T-cell (primary cell): ENCODE measurements around the gene PDXP. TPM values are rescaled to one million over a fixed set of nuclear protein-coding genes. Genes with fewer than 3 reads are reported as not detected.
A peak's percentile ranks its signal among the peaks of the same experiment; 100 is the strongest.

ENCODE experiments used
- ATAC-seq, 4 experiments: fragments of 200-7000 bp in 3 of 4; fragments of 150-1000 bp in 1 of 4; cut with Tn5 transposase; replicated peaks in 1 of 4; 1 replicate in 3 of 4; 2 replicates in 1 of 4; pipeline ENCODE4 v1.10.0; 2021; ENCODE audit warnings: moderate library complexity in 3 of 4, mild to moderate bottlenecking in 2 of 4, moderate number of reproducible peaks in 1 of 4
- CTCF ChIA-PET, 2 donors: fragments of 300-600 bp; sonication (Branson Sonifier 250); formaldehyde crosslinking; loops; one replicate each; lab custom pipeline; 2022; ENCODE audit warnings: antibody characterized with exemption in 2 of 2; lab: Charles Lee
- POLR2A ChIA-PET, 2 donors: fragments of 300-600 bp; sonication (Branson Sonifier 250); formaldehyde crosslinking; loops; one replicate each; lab custom pipeline; 2022; ENCODE audit warnings: antibody characterized with exemption in 2 of 2; lab: Charles Lee
- DNase-seq, 35 experiments: peaks; one replicate each; pipeline versions ENCODE4 v3.0.0 to v3.0.0-alpha.2; 2013 to 2023
- H3K27ac ChIP-seq: one replicate; pipeline ENCODE4 v1.5.1; 2013; ENCODE audit warnings: low read length
- H3K27me3 ChIP-seq, 2 experiments: replicated peaks in 1 of 2; 1 replicate in 1 of 2; 2 replicates in 1 of 2; pipeline versions ENCODE4 v1.6.1 to v1.7.0; 2013; ENCODE audit warnings: low read length in 1 of 2, mixed read lengths in 1 of 2; ENCODE audit not compliant: control insufficient read depth in 2 of 2, insufficient read depth in 2 of 2; ENCODE audit errors: extremely low read depth in 1 of 2
- H3K36me3 ChIP-seq, 2 donors: 1 replicate in 1 of 2; 2 replicates in 1 of 2; pipeline versions ENCODE4 v1.6.1 to v1.7.0; 2013; ENCODE audit warnings: low read length in 1 of 2; ENCODE audit not compliant: control insufficient read depth in 2 of 2, insufficient read depth in 1 of 2; ENCODE audit errors: extremely low read depth in 1 of 2
- H3K4me1 ChIP-seq, 2 experiments: 1 replicate in 1 of 2; 2 replicates in 1 of 2; pipeline versions ENCODE4 v1.6.1 to v1.7.0; 2013; ENCODE audit warnings: low read length in 2 of 2, mixed read lengths in 1 of 2; ENCODE audit not compliant: insufficient read depth in 2 of 2, control insufficient read depth in 1 of 2; ENCODE audit errors: extremely low read depth in 1 of 2
- H3K4me3 ChIP-seq, 2 donors: 1 replicate in 1 of 2; 2 replicates in 1 of 2; pipeline versions ENCODE4 v1.5.1 to v1.7.0; 2013; ENCODE audit warnings: mild to moderate bottlenecking in 2 of 2, low read length in 1 of 2, moderate library complexity in 1 of 2; ENCODE audit not compliant: control insufficient read depth in 1 of 2; ENCODE audit errors: extremely low read depth in 1 of 2
- H3K9me3 ChIP-seq: 2 replicates; pipeline ENCODE4 v1.7.0; 2013
- H3K27ac Mint-ChIP-seq, 2 donors: one replicate each; pipeline ENCODE4 v1.8.0; 2020 to 2021; ENCODE audit warnings: mild to moderate bottlenecking in 2 of 2, mixed read lengths in 2 of 2
- H3K27me3 Mint-ChIP-seq, 2 donors: one replicate each; pipeline ENCODE4 v1.8.0; 2021 to 2022; ENCODE audit warnings: mixed read lengths in 2 of 2
- H3K36me3 Mint-ChIP-seq: one replicate; pipeline ENCODE4 v1.8.0; 2021; ENCODE audit warnings: mixed read lengths
- H3K4me1 Mint-ChIP-seq, 3 donors: one replicate each; pipeline ENCODE4 v1.8.0; 2020 to 2022; ENCODE audit warnings: mixed read lengths in 3 of 3, mild to moderate bottlenecking in 1 of 3
- H3K4me3 Mint-ChIP-seq, 3 donors: one replicate each; pipeline ENCODE4 v1.8.0; 2020 to 2022; ENCODE audit warnings: mild to moderate bottlenecking in 3 of 3, mixed read lengths in 3 of 3, moderate library complexity in 3 of 3
- H3K9me3 Mint-ChIP-seq, 3 donors: one replicate each; pipeline ENCODE4 v1.8.0; 2020 to 2022; ENCODE audit warnings: mixed read lengths in 3 of 3
- WGBS: methylation state at CpG from one replicate; pipeline ENCODE4 v1.1.5; 2013; ENCODE audit warnings: missing lambda C conversion rate; ENCODE audit not compliant: insufficient coverage; 5-methylcytosine and 5-hydroxymethylcytosine counted together
- total RNA-seq, 35 experiments: library from RNA in 6 of 35; stranded (reverse) in 6 of 35; fragments of 120-200 nt in 1 of 35; gene quantifications; one replicate each; pipeline versions ENCODE4 v1.2.1 to v1.2.4 and lab custom pipeline; 2013 to 2026

PDXP gene
- total RNA-seq, 5 donors from 2014 or later (not counting 1 experiment from before 2014, with no cell fraction given) = 3.1 to 11.3 (median 10.7) TPM

DNA sequence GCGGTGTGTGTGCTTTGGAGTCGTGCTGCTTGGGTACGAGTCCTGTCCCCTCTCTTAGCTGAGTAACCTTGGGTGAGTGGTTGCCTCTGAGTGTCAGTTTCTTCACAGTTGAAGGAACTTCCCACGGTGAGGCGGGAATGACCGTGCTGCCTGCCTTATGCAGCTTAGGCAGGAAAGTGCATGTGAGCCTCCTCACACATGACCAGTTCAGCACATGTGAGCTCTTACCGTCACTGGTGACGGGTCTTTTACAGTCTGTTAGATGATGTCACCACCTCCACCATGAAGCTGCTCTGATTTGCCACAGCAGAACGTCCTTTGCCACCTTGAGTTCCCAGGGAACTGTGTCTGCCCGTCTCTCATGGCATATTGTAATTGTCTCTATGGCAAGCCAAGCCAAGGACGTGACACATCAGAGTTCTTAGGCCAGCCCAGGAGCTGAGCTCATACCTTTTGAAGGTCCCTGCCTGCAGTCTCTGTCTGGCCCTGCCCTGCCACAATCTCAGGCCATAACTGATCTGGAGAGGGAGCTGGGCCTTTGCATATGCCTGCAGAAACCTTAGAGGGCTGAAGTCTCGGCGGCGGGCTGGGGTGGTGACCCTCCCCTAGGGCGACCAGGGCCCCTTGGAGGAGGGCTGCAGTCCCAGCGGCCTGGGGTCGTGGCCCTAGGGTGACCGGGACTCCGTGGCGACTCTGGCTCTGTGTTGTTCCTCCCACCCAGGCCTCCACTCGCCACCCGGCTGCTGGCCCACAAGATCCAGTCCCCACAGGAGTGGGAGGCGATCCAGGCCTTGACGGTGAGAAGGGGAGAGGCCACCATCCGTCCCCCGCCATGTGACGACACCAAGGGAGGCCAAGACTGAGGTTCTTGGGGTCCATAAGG, 42.1 kb upstream of the PDXP start:
- Histone ChIP-seq H3K27me3 (no peaks in the 10 kb centered on the region), H3K4me1 (peaks cover 0 to 7% of the 10 kb centered on the region in 2 experiments), H3K27ac (no peak overlapping the region), H3K4me3 (no peak overlapping the region), H3K36me3 (peaks cover 16 to 57% of the 10 kb centered on the region in 2 donors), H3K9me3 (no peaks in the 10 kb centered on the region)
- CTCF ChIA-PET = interaction anchor here in 1 of 2 donors (0.6 kb wide), 1 partner anchor 9 kb away, joined by 4 read pairs; no protein-coding TSS in a partner anchor
- DNase-seq (no peak), ATAC-seq (no peak)
- Mint-ChIP-seq H3K4me3 (no peak overlapping the region), H3K4me1 (peaks cover under 1 to 2% (median 2%) of the 10 kb centered on the region in 3 donors), H3K9me3 (no peaks in the 10 kb centered on the region), H3K36me3 (peaks cover 17% of the 10 kb centered on the region), H3K27ac (no peak overlapping the region), H3K27me3 (no peaks in the 10 kb centered on the region)
- POLR2A ChIA-PET = no interaction called here
- 95% methylated on average over 25 of the region's 27 CpGs for WGBS

DNA sequence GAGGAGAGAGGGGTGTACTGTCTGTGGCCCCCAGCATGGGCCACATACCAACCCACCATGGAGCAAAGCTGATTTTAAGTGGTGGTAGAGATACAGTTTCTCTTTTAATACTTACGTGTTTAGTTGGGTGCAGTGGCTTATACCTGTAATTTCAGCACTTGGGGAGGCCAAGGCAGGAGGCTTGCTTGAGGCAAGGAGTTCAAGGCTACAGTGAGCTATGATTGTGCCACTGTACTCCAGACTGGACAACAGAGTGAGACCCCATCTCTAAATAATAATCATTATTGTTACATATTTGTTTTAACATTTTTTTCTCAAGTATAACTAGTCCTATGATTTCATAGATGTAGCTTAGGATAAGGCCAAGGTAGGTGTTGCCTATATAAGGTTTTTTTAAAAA, 41.1 kb upstream of the PDXP start:
- no peaks in the 10 kb centered on the region for H3K9me3 Mint-ChIP-seq
- POLR2A ChIA-PET = no interaction called here

DNA sequence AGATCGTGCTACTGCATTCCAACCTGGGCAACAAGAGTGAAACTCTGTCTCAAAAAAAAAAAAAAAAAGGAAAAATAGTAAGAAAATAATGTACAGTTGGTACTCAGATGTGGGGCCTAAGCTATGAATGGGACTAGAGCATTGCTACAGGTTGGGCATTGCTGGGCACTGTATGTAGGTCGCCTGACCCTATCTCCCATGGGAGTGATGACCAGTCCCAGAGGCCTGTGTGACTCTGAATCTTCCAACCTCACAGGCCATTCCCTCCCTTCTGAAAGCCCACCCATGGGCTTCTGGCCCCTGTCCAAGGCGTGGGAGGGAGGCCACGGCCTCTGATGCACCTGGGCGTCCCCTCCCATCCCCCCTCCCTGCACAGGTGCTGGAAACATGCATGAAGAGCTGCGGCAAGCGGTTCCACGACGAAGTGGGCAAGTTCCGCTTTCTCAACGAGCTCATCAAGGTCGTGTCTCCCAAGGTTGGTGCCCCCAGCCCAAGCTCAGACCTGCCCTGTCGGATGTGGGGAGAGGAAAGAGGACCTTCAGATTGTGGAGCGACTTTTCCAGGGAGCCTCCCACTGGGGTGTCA, 40.4 kb upstream of the PDXP start:
- DNase-seq (no peak), ATAC-seq (no peak)
- Mint-ChIP-seq H3K36me3 (peaks cover 17% of the 10 kb centered on the region), H3K27me3 (no peaks in the 10 kb centered on the region), H3K9me3 (no peaks in the 10 kb centered on the region), H3K4me1 (peaks cover 0 to 5% (median 2%) of the 10 kb centered on the region in 3 donors), H3K4me3 (no peak overlapping the region), H3K27ac (no peak overlapping the region)
- ChIA-PET POLR2A (no interaction called here), CTCF (interaction anchor here (0.5 to 0.7 kb wide), 3 partner anchors 43 to 1904 kb away, joined by 5 read pairs; no protein-coding TSS in a partner anchor)
- Histone ChIP-seq H3K4me1 (peaks cover under 1 to 2% of the 10 kb centered on the region in 2 experiments), H3K27ac (no peak overlapping the region), H3K27me3 (no peaks in the 10 kb centered on the region), H3K9me3 (no peaks in the 10 kb centered on the region), H3K36me3 (peaks cover 18 to 59% of the 10 kb centered on the region in 2 donors), H3K4me3 (no peak overlapping the region)
- WGBS = 90% methylated on average over 10 of the region's 14 CpGs

More for the DNA sequence above, 41.1 kb upstream of the PDXP start:
- ATAC-seq (no peak), DNase-seq (no peak)
- no peak overlapping the region for H3K4me3 Mint-ChIP-seq
- no CpG with 5 or more reads among the region's 1 CpG for WGBS
- Histone ChIP-seq H3K36me3 (peaks cover 18 to 58% of the 10 kb centered on the region in 2 donors), H3K27me3 (no peaks in the 10 kb centered on the region), H3K9me3 (no peaks in the 10 kb centered on the region), H3K27ac (no peak overlapping the region), H3K4me1 (peaks cover 0 to 3% of the 10 kb centered on the region in 2 experiments), H3K4me3 (no peak overlapping the region)
- H3K36me3 Mint-ChIP-seq = peaks cover 17% of the 10 kb centered on the region
- CTCF ChIA-PET = interaction anchor here (0.5 to 0.7 kb wide), 3 partner anchors 10 to 1905 kb away, joined by 4 to 5 read pairs (median 5); no protein-coding TSS in a partner anchor
- peaks cover 0 to 2% (median 0%) of the 10 kb centered on the region in 3 donors for H3K4me1 Mint-ChIP-seq
- H3K27ac Mint-ChIP-seq = peak overlapping the region in 1 of 2 donors; percentile 39
- no peaks in the 10 kb centered on the region for H3K27me3 Mint-ChIP-seq

DNA sequence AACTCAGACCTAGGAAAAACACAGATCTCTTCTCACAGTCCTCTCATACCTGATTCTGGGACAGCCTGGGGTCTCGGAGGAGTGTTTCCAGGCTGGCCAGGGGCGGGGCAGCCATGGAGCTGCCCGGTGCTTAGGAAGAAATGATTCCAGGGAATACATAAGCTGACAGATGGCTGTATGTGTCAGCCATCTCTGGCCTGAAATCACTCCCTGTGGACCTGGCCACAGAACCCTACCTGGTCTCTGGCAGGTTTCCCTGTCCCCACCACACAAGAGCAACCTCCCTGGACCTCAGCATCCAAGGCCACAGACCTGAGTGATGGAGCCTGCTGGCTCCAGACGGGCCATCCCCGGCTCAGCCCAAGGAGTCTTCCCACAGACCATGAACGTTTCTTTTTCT, 39.8 kb upstream of the PDXP start:
- H3K36me3 ChIP-seq = peaks cover 18 to 59% of the 10 kb centered on the region in 2 donors
- peaks cover 18% of the 10 kb centered on the region for H3K36me3 Mint-ChIP-seq

DNA sequence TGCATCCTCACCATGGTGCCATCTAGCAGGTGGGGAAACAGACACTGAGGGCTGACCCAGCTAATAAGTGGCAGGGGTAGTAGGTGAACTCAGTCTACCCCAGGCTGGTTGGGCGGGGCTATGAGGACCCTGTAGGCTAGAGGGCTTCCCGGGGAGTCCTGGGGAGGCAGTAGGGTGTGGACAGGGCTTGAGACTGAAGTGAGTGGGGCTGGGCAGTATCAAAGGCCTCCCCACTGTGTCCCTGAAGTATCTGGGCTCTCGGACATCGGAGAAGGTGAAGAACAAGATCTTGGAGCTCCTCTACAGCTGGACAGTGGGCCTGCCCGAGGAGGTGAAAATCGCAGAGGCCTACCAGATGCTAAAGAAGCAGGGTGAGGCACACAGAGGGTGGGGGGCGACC, 38.5 kb upstream of the PDXP start:
- Mint-ChIP-seq H3K36me3 (peaks cover 16% of the 10 kb centered on the region), H3K27me3 (no peaks in the 10 kb centered on the region), H3K4me1 (peaks cover 11 to 19% (median 14%) of the 10 kb centered on the region in 3 donors), H3K27ac (no peak overlapping the region), H3K4me3 (no peak overlapping the region), H3K9me3 (no peaks in the 10 kb centered on the region)
- DNase-seq (no peak), ATAC-seq (no peak)
- ChIA-PET CTCF (interaction anchor here in 1 of 2 donors (0.7 to 1.0 kb wide), 2 partner anchors 8 to 12 kb away, joined by 3 read pairs; partner anchors contain the start of gene GGA1), POLR2A (no interaction called here)
- 100% methylated on average over 5 of the region's 7 CpGs for WGBS
- no peaks in the 10 kb centered on the region for H3K9me3 ChIP-seq
- no peak overlapping the region for H3K27ac ChIP-seq
- peaks cover 4 to 19% of the 10 kb centered on the region in 2 experiments for H3K4me1 ChIP-seq
- no peaks in the 10 kb centered on the region for H3K27me3 ChIP-seq
- H3K4me3 ChIP-seq = no peak overlapping the region
- H3K36me3 ChIP-seq = peaks cover 14 to 54% of the 10 kb centered on the region in 2 donors

More for the DNA sequence above, 39.8 kb upstream of the PDXP start:
- DNase-seq (no peak), ATAC-seq (no peak)
- CTCF ChIA-PET = interaction anchor here in 1 of 2 donors (0.6 kb wide), 1 partner anchor 146 kb away, joined by 5 read pairs; no protein-coding TSS in a partner anchor
- Histone ChIP-seq H3K27me3 (no peaks in the 10 kb centered on the region), H3K4me1 (peaks cover 2 to 6% of the 10 kb centered on the region in 2 experiments), H3K4me3 (no peak overlapping the region), H3K27ac (no peak overlapping the region), H3K9me3 (no peaks in the 10 kb centered on the region)
- WGBS = 100% methylated on average over 4 of the region's 6 CpGs
- POLR2A ChIA-PET = no interaction called here
- Mint-ChIP-seq H3K9me3 (no peaks in the 10 kb centered on the region), H3K27ac (no peak overlapping the region), H3K4me3 (no peak overlapping the region), H3K27me3 (no peaks in the 10 kb centered on the region), H3K4me1 (peaks cover 3 to 6% (median 3%) of the 10 kb centered on the region in 3 donors)

DNA sequence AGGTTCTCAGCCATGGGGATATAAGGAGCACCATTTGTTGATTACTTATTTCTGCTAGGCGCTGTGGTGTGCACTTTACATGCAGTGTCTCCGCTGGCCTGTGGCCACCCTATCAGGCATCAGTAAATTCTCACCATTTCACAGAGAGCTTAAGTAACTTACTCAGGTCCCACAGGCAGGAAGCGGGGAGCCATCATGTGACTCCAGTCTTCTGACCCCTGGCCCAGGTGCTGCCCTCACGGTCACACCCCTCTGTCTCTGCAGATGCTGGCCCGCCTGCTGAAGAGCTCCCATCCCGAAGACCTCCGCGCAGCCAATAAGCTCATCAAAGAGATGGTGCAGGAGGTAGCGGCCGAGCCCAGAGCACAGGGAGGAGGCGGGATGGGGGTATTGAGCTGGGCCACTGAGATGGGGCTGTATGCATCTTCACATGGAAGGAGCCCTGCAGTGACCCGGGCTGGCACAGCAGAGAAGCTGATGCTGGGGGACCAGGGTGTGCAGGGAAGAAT, 37.1 kb upstream of the PDXP start:
- H3K9me3 Mint-ChIP-seq = no peaks in the 10 kb centered on the region
- H3K4me3 Mint-ChIP-seq = no peak overlapping the region
- H3K27ac Mint-ChIP-seq = peak overlapping the region in 1 of 2 donors; percentile 68
- no peak for ATAC-seq
- H3K4me3 ChIP-seq = no peak overlapping the region
- peaks cover 25 to 32% (median 28%) of the 10 kb centered on the region in 3 donors for H3K4me1 Mint-ChIP-seq
- H3K36me3 ChIP-seq = peaks cover 14 to 53% of the 10 kb centered on the region in 2 donors
- DNase-seq = no peak
- H3K36me3 Mint-ChIP-seq = peaks cover 17% of the 10 kb centered on the region
- no peaks in the 10 kb centered on the region for H3K27me3 Mint-ChIP-seq
- ChIA-PET CTCF (interaction anchor here in 1 of 2 donors (1.1 kb wide), 1 partner anchor 22 kb away, joined by 4 read pairs; no protein-coding TSS in a partner anchor), POLR2A (no interaction called here)
- H3K9me3 ChIP-seq = no peaks in the 10 kb centered on the region
- WGBS = 98% methylated on average over 5 of the region's 12 CpGs
- peaks cover 14 to 33% of the 10 kb centered on the region in 2 experiments for H3K4me1 ChIP-seq
- no peaks in the 10 kb centered on the region for H3K27me3 ChIP-seq
- H3K27ac ChIP-seq = no peak overlapping the region
